Measurements from ENCODE around the gene GPI.
"Not testable (repeated sequence)": the region's sequence is repeated elsewhere in the genome, so short reads cannot be mapped to it uniquely, and the experiment has no call there.

Gene GPI

DNA sequence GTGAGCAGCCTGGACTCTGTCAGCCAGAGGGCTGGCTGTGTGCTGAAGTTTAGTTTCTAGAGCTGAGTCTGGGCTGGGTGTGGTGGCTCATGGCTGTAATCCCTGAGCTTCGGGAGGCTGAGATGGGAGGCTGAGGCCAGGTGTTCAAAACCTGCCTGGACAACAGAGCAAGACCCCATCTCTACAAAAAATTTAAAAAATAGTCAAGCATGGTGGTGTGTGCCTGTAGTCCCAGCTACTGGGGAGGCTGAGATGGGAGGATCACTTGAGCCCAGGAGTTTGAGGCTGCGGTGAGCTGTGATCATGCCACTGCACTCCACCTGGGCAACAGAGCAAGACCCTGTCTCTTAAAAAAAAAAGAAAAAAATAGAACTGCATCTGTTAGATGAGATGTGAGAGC is 23.7 kb downstream of the GPI start:
- DNase-seq; in situ Hi-C loops (cut with HindIII; ENCODE audit: low pct_ligation_motif_present, low pct_unique_long_range_greater_than_20kb, low sequenced_read_pairs): not testable (repeated sequence)

GRCh38 chr19:34391813-34392212 is 26.8 kb downstream of the GPI start:
- in situ Hi-C loops (cut with HindIII; ENCODE audit: low pct_ligation_motif_present, low pct_unique_long_range_greater_than_20kb, low sequenced_read_pairs): no loop called here
- no peak for DNase-seq

GRCh38 chr19:34393031-34393430 is 28.0 kb downstream of the GPI start:
- DNase-seq: no peak
- in situ Hi-C loops (cut with HindIII; ENCODE audit: low pct_ligation_motif_present, low pct_unique_long_range_greater_than_20kb, low sequenced_read_pairs): no loop called here

- no peak for DNase-seq
- in situ Hi-C loops (cut with HindIII; ENCODE audit: low pct_ligation_motif_present, low pct_unique_long_range_greater_than_20kb, low sequenced_read_pairs): no loop called here
These were observed 28.6 kb downstream of the GPI start for GRCh38 chr19:34393629-34394028.

GRCh38 chr19:34397853-34398252 is 32.9 kb downstream of the GPI start:
- in situ Hi-C loops (cut with HindIII; ENCODE audit: low pct_ligation_motif_present, low pct_unique_long_range_greater_than_20kb, low sequenced_read_pairs): no loop called here
- DNase-seq: no peak

DNA sequence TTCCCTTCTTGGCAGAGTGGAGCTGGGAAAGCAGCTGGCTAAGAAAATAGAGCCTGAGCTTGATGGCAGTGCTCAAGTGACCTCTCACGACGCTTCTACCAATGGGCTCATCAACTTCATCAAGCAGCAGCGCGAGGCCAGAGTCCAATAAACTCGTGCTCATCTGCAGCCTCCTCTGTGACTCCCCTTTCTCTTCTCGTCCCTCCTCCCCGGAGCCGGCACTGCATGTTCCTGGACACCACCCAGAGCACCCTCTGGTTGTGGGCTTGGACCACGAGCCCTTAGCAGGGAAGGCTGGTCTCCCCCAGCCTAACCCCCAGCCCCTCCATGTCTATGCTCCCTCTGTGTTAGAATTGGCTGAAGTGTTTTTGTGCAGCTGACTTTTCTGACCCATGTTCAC is 34.9 kb downstream of the GPI start:
- no peak for DNase-seq
- in situ Hi-C loops (cut with HindIII; ENCODE audit: low pct_ligation_motif_present, low pct_unique_long_range_greater_than_20kb, low sequenced_read_pairs): no loop called here

GRCh38 chr19:34400844-34401243 is 35.8 kb downstream of the GPI start:
- in situ Hi-C loops (cut with HindIII; ENCODE audit: low pct_ligation_motif_present, low pct_unique_long_range_greater_than_20kb, low sequenced_read_pairs); DNase-seq: not testable (repeated sequence)

DNA sequence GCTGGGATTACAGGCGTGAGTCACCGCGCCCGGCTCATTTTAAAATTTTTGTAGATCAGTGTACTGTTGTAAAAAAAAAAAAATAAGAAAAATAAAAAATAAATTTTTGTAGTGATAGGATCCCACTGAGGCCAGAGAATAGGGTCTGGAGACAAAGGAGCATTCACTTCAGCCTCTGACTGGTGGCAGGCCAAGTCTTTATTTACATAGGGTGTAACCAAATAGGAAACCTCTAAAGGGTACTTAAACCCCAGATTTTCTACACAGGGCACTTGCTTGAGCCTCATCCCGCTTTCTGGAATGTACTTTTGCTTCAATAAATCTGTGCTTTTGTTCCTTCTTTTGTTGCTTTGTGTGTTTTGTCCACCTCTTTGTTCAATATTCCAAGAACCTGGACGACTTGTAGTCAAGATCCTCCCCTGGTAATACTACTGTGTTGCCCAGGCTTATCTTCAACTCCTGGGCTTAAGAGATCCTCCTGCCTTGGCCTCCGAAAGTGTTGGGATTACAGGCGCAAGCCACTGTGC is 37.1 kb downstream of the GPI start:
- in situ Hi-C loops (cut with HindIII; ENCODE audit: low pct_ligation_motif_present, low pct_unique_long_range_greater_than_20kb, low sequenced_read_pairs): no loop called here
- no peak for DNase-seq

DNA sequence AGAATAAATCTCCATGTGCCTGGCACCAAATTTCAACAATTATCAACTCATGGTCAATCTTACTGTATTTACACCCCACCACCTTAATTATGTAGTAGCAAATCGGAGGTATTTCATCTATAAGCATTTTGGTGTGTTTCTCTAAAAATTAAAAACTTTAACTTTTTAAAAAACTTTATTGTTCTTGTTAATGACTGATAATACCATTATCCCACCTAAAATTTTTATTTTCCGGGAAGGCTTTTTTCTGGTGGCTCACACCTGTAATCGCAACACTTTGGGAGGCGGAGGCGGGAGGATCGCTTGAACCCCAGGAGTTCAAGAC is 38.8 kb downstream of the GPI start:
- DNase-seq: no peak
- in situ Hi-C loops (cut with HindIII; ENCODE audit: low pct_ligation_motif_present, low pct_unique_long_range_greater_than_20kb, low sequenced_read_pairs): no loop called here

GRCh38 chr19:34404109-34404909 is 39.3 kb downstream of the GPI start, which contains the start of gene PDCD2L:
Gene PDCD2L (plus strand): TSS chr19:34404399. CDS start chr19:34404431, 32 bp downstream.
- in situ Hi-C loops (cut with HindIII; ENCODE audit: low pct_ligation_motif_present, low pct_unique_long_range_greater_than_20kb, low sequenced_read_pairs): no loop called here
- DNase-seq: peak; percentile 88

- in situ Hi-C loops (cut with HindIII; ENCODE audit: low pct_ligation_motif_present, low pct_unique_long_range_greater_than_20kb, low sequenced_read_pairs): no loop called here
- DNase-seq: no peak
These were observed 41.1 kb downstream of the GPI start for GRCh38 chr19:34405892-34406660.

- no peak for DNase-seq
- in situ Hi-C loops (cut with HindIII; ENCODE audit: low pct_ligation_motif_present, low pct_unique_long_range_greater_than_20kb, low sequenced_read_pairs): no loop called here
These were observed 43.4 kb downstream of the GPI start for GRCh38 chr19:34408411-34408810.

GRCh38 chr19:34409189-34410164 is 44.5 kb downstream of the GPI start:
- in situ Hi-C loops (cut with HindIII; ENCODE audit: low pct_ligation_motif_present, low pct_unique_long_range_greater_than_20kb, low sequenced_read_pairs): no loop called here
- DNase-seq: no peak

- DNase-seq: no peak
- in situ Hi-C loops (cut with HindIII; ENCODE audit: low pct_ligation_motif_present, low pct_unique_long_range_greater_than_20kb, low sequenced_read_pairs): no loop called here
These were observed 46.2 kb downstream of the GPI start for GRCh38 chr19:34411216-34411615.

- in situ Hi-C loops (cut with HindIII; ENCODE audit: low pct_ligation_motif_present, low pct_unique_long_range_greater_than_20kb, low sequenced_read_pairs): no loop called here
- DNase-seq: no peak
These were observed 51.1 kb downstream of the GPI start for GRCh38 chr19:34416021-34416545.

DNA sequence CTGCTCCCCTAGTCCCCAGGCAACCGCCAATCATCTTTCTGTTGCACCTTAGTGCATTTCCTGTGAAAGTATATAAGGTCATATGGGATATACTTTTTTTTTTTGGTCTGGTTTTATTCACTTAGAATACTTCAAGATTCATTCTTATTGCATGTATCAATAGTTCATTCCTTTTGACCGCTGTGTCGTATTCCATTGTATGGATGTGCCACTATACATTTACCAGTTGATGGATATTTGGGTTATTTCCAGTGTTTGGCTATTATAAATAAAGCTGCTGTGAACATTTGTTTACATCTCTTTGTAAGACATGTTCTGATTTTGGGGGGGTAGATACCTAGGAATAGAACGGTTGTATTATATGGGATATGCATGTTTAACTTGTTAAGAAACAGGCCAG is 53.3 kb downstream of the GPI start:
- in situ Hi-C loops (cut with HindIII; ENCODE audit: low pct_ligation_motif_present, low pct_unique_long_range_greater_than_20kb, low sequenced_read_pairs): no loop called here

DNA sequence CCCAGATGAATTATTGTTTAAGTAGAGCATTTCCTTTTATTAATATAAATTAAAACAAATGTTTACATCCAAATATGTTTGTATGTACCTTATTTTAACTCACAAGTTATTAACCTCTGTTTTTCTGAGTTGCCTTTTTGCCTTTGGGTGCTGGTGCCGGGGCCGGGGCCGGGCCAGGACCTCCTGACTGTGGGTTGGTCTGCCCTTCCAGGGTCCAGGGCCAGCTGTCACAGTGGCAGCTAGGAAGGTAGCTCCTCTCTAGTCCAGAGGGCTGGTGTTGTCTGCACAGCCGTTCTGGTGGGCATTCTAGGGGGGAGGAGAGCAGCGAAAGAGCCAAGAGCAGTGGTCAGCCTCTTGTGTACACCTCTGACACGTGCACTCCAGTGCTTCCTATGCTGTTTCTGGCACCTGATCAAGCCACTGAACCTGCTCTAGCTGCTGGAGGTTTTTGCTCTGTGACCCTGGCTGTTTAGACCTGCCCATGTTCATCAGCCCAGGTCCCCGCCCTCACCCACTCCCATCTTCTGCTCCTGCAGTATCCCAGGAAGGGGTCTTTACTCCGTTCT is 61.2 kb downstream of the GPI start:
- in situ Hi-C loops (cut with HindIII; ENCODE audit: low pct_ligation_motif_present, low pct_unique_long_range_greater_than_20kb, low sequenced_read_pairs): no loop called here

More for the DNA sequence above, 53.3 kb downstream of the GPI start:
- no peak for DNase-seq

More for the DNA sequence above, 61.2 kb downstream of the GPI start:
- DNase-seq: no peak

All from ACHN (cell line).